ENCODE measurements around the gene PLPP1.

The PLPP1 gene

DNA sequence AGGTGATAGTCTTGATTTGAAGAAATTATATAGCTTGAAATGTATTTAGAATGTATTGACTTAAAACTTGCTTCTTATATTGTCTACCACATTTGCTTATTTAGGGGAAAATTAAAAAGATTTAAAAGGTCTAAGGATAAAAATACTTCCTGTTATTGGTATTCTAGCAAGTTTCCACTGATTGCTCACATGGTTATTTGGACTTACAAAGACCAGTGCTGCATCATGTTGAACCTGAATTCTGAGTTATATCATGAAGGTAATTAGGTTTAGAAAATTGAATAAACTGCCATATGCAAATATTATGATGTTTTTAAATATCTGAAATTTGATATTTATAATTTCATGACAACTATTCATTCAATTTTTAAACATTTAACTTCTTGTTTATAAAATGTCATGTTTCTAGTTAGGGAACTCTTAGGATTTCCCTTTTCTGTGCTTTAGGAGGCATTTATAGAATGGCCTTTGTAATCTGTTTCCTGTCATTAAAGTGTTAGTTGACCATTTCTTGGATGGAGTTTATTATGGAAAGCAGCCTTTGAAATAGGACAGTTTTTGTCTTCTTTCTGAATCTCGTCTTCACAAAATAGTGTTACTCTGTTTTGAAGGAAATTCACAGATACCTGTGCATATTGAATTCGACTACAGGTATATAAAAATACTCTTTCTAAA is 141.1 kb downstream of the PLPP1 start:
- DNase-seq, result no peak

DNA sequence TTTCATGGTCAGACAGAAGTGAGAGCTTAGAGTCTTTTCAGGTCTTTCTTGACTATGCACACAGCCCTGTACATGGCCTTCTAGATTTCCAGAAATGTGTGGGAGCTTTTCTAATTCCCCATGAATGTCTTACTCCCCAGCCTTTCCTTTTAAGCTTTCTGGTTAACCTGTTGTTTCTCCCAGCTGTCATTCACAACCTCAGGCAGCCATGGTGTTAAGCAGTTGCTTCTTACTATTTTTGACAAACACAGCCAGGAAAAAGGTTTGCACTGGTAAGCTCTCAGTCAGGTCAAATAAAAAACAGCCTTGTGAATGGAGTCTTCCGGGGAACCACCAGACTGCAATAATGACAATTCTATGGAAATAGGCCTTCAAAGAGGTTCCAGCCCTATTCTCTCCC is 142.1 kb downstream of the PLPP1 start:
- no peak for DNase-seq

DNA sequence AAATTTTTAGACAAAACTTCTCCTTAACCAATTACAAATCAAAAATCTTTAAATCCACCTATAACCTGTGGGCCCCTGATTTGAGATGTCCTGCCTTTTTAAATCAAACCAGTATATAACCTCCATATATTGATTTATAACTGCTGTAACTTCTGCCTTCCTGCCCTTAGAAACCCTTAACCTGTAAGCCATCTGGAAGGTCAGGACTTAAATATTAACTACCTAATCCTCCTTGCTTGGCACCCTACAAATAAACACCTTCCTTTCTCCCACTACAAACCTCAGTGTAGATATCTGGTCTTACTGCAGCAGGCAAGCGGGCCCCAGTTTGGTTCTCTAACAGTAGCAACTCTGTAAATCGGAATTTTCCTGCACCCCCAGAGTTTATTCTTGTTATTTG is 143.1 kb downstream of the PLPP1 start:
- no peak for DNase-seq

DNA sequence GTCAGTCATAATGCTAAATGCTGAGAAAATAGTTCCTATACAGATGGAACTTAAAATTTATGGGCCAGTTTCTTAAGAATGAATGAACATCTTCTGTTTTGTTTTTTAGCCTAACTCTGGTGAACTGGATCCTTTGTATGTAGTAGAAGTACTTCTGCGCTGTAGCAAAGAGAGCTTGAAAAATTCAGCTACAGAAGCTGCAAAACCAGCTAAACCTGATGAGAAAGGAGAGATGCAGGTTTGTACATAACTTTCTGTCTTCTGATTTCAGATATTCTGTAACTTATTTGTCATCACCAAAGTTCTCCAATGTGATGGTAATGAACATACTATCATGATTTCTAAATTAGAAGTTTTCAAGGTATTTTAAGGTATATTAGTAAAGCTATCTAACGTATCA is 146.9 kb downstream of the PLPP1 start:
- no peak for DNase-seq

DNA sequence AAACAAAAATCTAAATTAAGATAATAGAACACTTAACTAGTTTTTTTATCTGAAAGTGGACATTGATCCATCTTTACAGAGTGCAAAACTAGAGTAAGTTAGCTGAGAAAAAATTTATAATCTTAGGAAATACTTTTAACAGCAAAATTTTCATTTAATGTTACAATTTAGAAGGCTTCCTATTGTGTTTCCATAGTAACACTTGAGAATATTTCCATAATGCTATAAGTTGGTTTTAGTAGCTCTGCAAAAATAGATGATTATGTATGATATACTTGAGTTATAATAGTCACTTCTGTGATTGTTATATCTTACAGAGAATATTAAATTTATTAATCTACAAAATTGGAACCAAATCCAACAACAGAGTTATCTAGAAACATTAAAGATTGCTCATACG is 148.4 kb downstream of the PLPP1 start:
- DNase-seq, result no peak

GRCh38 chr5:55385846-55386245 is 148.9 kb downstream of the PLPP1 start:
- DNase-seq, result no peak

- DNase-seq, result no peak
Observed at GRCh38 chr5:55385227-55385626, 149.5 kb downstream of the PLPP1 start.

DNA sequence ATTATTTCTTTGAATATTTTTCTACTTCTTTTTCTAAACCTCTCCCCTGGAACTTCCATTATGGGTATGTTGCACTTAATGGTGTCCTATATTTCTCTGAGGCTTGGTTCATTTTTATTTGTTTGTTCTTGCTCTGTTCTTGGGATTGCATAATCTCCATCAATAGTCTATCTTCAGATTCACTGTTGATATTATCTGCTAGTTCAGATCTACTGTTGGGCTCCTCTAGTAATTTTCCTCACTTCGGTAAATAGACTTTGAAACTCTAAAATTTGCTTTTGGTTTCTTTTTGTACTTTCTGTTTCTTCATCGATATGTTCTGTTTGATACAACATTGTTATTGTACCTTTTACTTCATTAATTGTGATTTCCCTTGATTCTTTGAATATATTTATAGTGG is 150.7 kb downstream of the PLPP1 start:
- DNase-seq, result no peak

DNA sequence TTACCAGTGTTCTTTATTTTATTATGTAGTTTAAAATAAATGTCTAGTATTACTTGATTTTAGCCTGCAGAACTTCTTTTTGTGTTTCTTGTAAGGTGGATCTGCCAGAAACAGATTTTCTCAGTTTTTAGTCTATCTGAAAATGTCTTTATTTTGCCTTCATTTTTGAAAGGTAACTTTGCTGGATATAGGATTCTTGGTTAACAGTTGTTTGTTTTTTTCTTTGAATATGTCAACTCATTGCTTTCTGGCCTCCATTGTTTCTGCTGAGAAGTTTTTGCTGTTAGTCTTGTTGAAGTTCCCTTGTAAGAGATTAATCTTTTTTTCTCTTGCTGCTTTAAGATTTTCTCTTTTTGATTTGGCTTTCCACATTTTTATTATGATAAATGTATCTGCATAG is 151.5 kb downstream of the PLPP1 start:
- no peak for DNase-seq

- DNase-seq, result no peak
Observed at GRCh38 chr5:55377810-55378209, 157.0 kb downstream of the PLPP1 start.

Data from DMS79 treated with DMSO at 0.1 percent for 48 hours (cell line).